A673 (cell line): ENCODE data around the gene ARL6. TPM values are rescaled to one million over a fixed set of nuclear protein-coding genes. Genes with fewer than 3 reads are reported as not detected.
A peak's percentile ranks its signal among the peaks of the same experiment; 100 is the strongest.

Experiments used
- BruUV-seq: library from RNA; stranded (reverse); fragments of 400-500 nt; replicated peaks from 2 replicates; lab custom pipeline; 2021; lab: Mats Ljungman, UMichigan
- CTCF ChIA-PET: fragments of 300-600 bp; sonication (Branson Sonifier 250); formaldehyde crosslinking; loops from one replicate; lab custom pipeline; 2022; ENCODE audit warnings: antibody characterized with exemption; lab: Charles Lee
- POLR2A ChIA-PET: fragments of 300-600 bp; sonication (Branson Sonifier 250); formaldehyde crosslinking; loops from one replicate; lab custom pipeline; 2022; ENCODE audit warnings: antibody characterized with exemption; ENCODE audit not compliant: low non-redundant PET; lab: Charles Lee
- DNase-seq: peaks from one replicate; pipeline ENCODE4 v3.0.0-alpha.2; 2015; ENCODE audit warnings: low spot score
- H3K27ac ChIP-seq: fragments of 200-600 bp; sonication (generic); 2 replicates; pipeline ENCODE4 v1.5.1; 2016; ENCODE audit warnings: mixed run types, low read depth, mild to moderate bottlenecking, mixed read lengths, antibody characterized with exemption, low read length; ENCODE audit not compliant: poor library complexity, severe bottlenecking
- H3K27me3 ChIP-seq: fragments of 200-600 bp; sonication (generic); replicated peaks from 2 replicates; pipeline ENCODE4 v1.6.1; 2017; ENCODE audit warnings: mixed run types, low read depth, mild to moderate bottlenecking, mixed read lengths, antibody characterized with exemption, low read length; ENCODE audit not compliant: insufficient read depth, poor library complexity
- H3K36me3 ChIP-seq: fragments of 200-600 bp; sonication (generic); 2 replicates; pipeline ENCODE4 v1.6.1; 2016; ENCODE audit warnings: mixed run types, mild to moderate bottlenecking, mixed read lengths, antibody characterized with exemption, low read length; ENCODE audit not compliant: insufficient read depth, poor library complexity, severe bottlenecking
- H3K4me1 ChIP-seq: fragments of 200-600 bp; sonication (generic); 2 replicates; pipeline ENCODE4 v1.6.1; 2017; ENCODE audit warnings: mixed run types, mild to moderate bottlenecking, mixed read lengths, antibody characterized with exemption, low read length; ENCODE audit not compliant: insufficient read depth, poor library complexity, severe bottlenecking
- H3K4me3 ChIP-seq: fragments of 200-600 bp; sonication (generic); 2 replicates; pipeline ENCODE4 v1.5.1; 2016; ENCODE audit warnings: low read depth, mixed run types, mild to moderate bottlenecking, mixed read lengths, low read length; ENCODE audit not compliant: poor library complexity, severe bottlenecking
- H3K9me3 ChIP-seq: fragments of 200-600 bp; sonication (generic); 2 replicates; pipeline ENCODE4 v1.6.1; 2016; ENCODE audit warnings: mixed run types, low read depth, mild to moderate bottlenecking, mixed read lengths, antibody characterized with exemption, low read length; ENCODE audit not compliant: poor library complexity, severe bottlenecking
- CTCF ChIP-seq: fragments of 300-800, 200-600 bp; sonication (generic); conservative IDR thresholded peaks from 2 replicates; pipeline ENCODE4 v1.5.1; 2017; ENCODE audit warnings: low read depth, mild to moderate bottlenecking, antibody characterized with exemption, low read length, moderate library complexity, mixed read lengths
- EZH2 ChIP-seq: fragments of 200-600 bp; sonication (generic); IDR thresholded peaks from 2 replicates; pipeline ENCODE4 v1.6.1; 2017; ENCODE audit warnings: borderline replicate concordance, low read depth, mild to moderate bottlenecking, mixed read lengths, antibody characterized with exemption, low read length; ENCODE audit not compliant: poor library complexity, severe bottlenecking
- intact Hi-C: fragments of 100-400 bp; cut with micrococcal nuclease; formaldehyde crosslinking; loops from one replicate; pipeline ENCODE4 v1.10.0; 2022; ENCODE audit not compliant: unreplicated experiment
- total RNA-seq: library from RNA; stranded (reverse); gene quantifications from 2 replicates; pipeline ENCODE4 v1.2.3, GENCODE V29; 2021

The ARL6 gene
- total RNA-seq, 1 experiment from 2014 or later, result 8.4 TPM

DNA sequence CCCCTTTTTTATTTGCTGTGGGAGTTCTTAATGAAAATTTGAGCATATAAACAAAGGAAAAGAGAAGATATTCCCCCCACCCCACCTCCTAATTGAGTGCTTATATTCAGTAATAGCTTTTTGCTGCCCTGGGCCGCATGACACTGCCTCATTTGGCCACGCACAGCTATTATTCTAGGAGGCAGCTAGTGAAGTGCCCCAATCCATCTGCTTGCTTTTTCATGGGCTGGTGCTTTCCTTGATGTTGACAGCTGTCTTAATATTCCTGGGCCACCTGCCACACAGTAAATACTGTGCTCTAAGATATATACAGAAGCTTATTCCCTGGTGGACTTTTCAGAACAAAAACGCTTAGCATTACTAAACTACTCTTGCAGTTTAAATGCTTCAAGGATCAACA is 53.4 kb downstream of the ARL6 start:
- Histone ChIP-seq H3K4me1 (peaks cover under 1% of the 10 kb centered on the region), H3K27me3 (peaks cover 19% of the 10 kb centered on the region), H3K9me3 (no peaks in the 10 kb centered on the region), H3K36me3 (no peaks in the 10 kb centered on the region), H3K27ac (no peak overlapping the region), H3K4me3 (no peak overlapping the region)
- no peak for TF ChIP-seq CTCF
- TF ChIP-seq EZH2, result no peak
- DNase-seq, result no peak
- ChIA-PET CTCF (no interaction called here), POLR2A (no interaction called here)
- BruUV-seq, result no TSS peak
- intact Hi-C loops, result no loop called here

GRCh38 chr3:97820780-97821179 is 56.2 kb downstream of the ARL6 start:
- CTCF ChIA-PET, result no interaction called here

GRCh38 chr3:97821287-97821773 is 56.8 kb downstream of the ARL6 start:
- no peak for DNase-seq
- H3K4me3 ChIP-seq, result peak overlapping the region; percentile 70
- no peak overlapping the region for H3K27ac ChIP-seq
- intact Hi-C loops, result loop anchor here (5.0 kb wide), 1 partner anchor 66 kb away; no protein-coding TSS in a partner anchor
- TF ChIP-seq CTCF, result no peak
- TF ChIP-seq EZH2, result no peak
- ChIA-PET POLR2A (no interaction called here), CTCF (no interaction called here)
- BruUV-seq, result no TSS peak
- H3K4me1 ChIP-seq, result peaks cover 7% of the 10 kb centered on the region
- no peaks in the 10 kb centered on the region for H3K36me3 ChIP-seq
- H3K9me3 ChIP-seq, result no peaks in the 10 kb centered on the region
- peaks cover 22% of the 10 kb centered on the region for H3K27me3 ChIP-seq

More at GRCh38 chr3:97820780-97821179, 56.2 kb downstream of the ARL6 start:
- no TSS peak for BruUV-seq
- H3K36me3 ChIP-seq, result no peaks in the 10 kb centered on the region
- POLR2A ChIA-PET, result no interaction called here
- no peak for TF ChIP-seq EZH2
- no peak for TF ChIP-seq CTCF
- intact Hi-C loops, result loop anchor here (5.0 kb wide), 1 partner anchor 67 kb away; no protein-coding TSS in a partner anchor
- peak overlapping the region; percentile 70 for H3K4me3 ChIP-seq
- no peak for DNase-seq
- H3K4me1 ChIP-seq, result peaks cover 7% of the 10 kb centered on the region
- H3K9me3 ChIP-seq, result no peaks in the 10 kb centered on the region
- H3K27me3 ChIP-seq, result peaks cover 22% of the 10 kb centered on the region
- no peak overlapping the region for H3K27ac ChIP-seq
